SK-N-DZ (cell line): ENCODE results near the gene DLG5.

Source experiments
- DNase-seq: peaks from one replicate; pipeline ENCODE4 v3.0.0-alpha.2; 2015; ENCODE audit warnings: low spot score

Gene DLG5

GRCh38 chr10:77843264-77843663 lies 83.3 kb downstream of the DLG5 start:
- no peak for DNase-seq

- peak; percentile 81 for DNase-seq
These were observed 83.8 kb downstream of the DLG5 start for GRCh38 chr10:77842652-77843212.

GRCh38 chr10:77841711-77842375 lies 84.7 kb downstream of the DLG5 start:
- no peak for DNase-seq

- no peak for DNase-seq
These were observed 85.9 kb downstream of the DLG5 start for GRCh38 chr10:77840636-77841035.

GRCh38 chr10:77837925-77838595 lies 88.5 kb downstream of the DLG5 start:
- no peak for DNase-seq

DNA sequence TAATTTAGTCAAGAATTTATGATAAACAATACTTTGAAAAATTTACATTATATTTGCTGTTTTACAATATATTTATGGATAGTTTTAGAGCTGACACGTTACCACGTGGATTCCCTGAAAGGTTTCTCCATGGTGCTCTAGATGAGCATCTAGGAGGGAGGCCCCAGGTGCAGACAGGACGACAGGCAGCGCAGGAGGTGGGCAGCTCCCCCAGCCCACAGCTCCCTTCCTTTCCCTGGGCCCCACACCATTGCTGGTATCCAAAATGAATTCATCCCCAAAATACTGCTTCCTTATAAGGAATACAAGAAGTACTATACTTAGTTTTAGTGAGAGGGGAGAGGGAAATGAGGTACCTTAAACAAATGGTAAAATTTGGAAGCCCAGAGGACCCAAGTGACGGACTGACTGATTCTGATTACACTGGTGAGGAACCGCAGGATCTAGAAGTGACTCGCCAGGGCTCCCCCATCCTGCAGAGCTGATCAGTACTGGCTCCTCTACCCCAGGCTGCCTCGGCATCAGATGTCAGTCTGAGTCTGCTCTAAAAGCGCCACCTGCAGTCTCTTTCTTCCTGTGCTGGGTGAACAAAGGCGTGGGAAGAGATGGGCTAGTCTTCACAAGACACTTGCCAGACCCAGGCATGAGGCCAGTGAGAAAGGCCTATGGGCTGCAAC lies 89.2 kb downstream of the DLG5 start:
- peak; percentile 86 for DNase-seq

DNA sequence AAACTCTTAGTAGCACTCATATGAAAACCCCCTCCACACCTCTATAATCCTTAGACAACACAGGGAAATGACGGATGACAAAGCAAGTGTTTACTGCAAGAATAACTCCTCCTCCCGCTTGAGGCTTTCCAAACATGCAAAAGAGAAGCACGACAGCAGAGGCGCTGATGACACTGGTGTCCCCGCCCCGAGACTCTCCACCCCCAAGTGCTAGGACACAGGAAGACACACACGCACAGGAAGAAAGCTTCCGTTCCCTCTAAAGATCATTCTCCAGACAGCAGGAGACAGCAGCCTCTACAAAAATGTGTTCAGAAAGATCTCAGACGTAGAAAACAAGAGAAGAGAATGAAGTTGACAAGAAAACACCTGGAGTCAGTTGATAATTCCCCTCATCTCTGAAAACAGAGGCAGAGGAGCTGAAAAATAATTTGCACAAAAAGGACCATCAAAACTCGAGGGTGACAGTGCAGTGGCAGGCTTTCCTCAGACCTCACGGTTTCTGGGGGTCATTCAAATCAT lies 90.2 kb downstream of the DLG5 start:
- DNase-seq: no peak

- DNase-seq: no peak
These were observed 90.9 kb downstream of the DLG5 start for GRCh38 chr10:77835669-77836086.

DNA sequence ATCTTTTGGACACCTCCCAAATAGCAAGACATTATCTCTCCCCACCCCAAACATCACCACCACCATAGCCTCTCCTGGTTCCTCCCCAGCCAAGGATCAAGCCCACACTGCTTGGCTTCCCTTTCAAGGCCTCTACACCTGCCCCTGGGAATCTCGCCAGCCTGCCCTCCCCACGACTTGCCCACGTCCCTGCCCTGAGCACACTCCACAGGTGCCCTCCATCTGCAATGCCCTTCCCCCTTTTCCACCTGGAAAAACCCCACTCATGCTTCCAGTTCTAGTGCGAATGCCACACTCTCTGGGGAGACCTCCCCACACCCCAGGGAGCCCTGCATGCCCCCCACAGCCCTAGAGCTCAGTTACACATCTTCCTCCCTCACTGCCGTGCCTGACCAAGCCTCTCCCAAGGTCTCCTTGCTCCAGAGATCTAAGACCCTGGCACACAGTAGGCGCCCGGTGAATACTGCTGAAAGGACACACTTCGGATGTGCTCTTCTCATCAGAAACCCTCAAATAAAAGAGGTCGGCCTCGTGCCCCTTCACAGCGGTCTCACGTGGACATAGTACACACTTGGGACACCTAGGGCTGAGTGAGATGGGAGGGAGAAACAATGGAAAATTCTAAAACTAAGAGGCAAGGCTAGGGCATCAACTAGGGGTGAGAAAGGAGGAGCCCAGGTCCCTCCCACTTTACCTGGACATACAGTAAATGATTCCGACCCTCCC lies 91.4 kb downstream of the DLG5 start:
- DNase-seq: no peak

DNA sequence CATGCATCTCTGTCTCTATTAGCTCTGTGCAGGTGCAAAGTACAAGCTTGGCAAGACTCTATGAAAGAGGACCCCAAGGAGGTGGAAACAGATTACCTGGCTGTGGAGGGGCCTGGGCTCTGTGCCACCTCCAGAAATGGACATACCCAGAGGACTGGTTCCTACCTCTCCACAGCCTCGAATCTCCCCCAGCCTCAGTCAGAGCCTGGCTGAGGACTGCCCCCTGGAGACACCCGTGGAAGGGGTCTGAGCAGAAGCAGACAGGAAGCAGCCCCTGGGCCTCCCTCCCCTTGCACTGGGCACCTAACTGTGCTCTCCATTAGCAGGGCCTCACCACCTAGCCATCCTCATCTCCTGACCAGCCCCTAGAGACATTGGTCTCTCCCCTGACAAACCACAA lies 92.0 kb downstream of the DLG5 start:
- no peak for DNase-seq

GRCh38 chr10:77833792-77834191 lies 92.8 kb downstream of the DLG5 start:
- DNase-seq: no peak

DNA sequence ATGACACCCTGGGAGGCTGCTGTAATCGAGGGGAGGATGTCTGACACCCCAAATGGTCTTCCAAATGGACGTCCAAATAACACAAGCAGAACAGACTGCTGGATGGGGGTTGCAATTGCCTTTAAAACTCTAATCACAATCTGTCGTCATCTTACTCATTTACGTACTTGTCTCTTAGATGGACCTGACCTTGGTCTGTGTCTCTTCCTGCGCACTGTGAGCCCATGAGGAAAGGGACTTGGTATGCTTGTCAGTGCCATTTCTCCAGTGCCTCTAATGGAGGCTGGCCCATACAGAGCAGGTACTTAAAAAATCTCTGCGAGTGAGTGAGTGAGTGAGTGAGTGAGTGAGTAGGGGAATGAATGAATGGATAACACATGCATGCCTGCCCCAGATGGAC lies 93.3 kb downstream of the DLG5 start:
- DNase-seq: no peak

- DNase-seq: no peak
These were observed 94.3 kb downstream of the DLG5 start for GRCh38 chr10:77832238-77832637.

- DNase-seq: no peak
These were observed 97.2 kb downstream of the DLG5 start for GRCh38 chr10:77829356-77829755.

DNA sequence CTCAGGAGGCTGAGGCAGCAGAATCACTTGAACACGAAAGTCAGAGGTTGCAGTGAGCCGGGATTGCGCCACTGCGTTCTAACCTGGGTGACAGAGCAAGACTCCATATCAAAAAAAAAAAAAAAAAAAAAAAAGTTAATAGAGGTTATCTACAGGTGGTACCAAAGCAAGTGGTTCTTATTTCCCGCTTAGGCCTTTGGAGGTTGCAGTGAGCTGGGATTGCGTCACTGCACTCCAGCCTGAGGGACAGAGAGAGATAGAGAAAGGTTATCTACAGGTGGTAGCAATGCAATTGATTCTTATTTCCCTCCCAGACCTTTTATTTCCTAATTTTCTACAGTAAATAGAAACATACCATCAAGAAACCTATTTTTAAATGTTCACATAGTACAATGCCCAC lies 98.2 kb downstream of the DLG5 start:
- DNase-seq: no peak

GRCh38 chr10:77827366-77827765 lies 99.2 kb downstream of the DLG5 start:
- DNase-seq: no peak

DNA sequence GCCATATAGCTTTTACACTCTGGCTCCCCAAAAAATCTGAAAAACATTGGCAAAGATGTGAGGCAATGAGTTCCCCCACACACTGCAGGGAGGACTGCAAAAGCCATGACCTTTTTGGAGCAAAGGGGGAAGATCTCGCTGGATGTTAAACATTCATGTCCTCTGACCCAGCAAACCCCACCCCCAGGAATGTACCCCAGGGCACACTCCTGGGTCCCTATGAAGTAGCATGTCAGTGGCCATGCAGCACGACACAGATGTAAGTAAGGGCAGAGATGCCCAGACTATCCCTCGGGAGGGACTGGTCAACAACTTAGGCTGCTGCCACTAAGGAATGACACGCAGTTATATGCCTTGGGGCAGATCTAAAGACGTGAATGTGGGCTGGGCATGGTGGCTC lies 100.6 kb downstream of the DLG5 start:
- DNase-seq: no peak

DNA sequence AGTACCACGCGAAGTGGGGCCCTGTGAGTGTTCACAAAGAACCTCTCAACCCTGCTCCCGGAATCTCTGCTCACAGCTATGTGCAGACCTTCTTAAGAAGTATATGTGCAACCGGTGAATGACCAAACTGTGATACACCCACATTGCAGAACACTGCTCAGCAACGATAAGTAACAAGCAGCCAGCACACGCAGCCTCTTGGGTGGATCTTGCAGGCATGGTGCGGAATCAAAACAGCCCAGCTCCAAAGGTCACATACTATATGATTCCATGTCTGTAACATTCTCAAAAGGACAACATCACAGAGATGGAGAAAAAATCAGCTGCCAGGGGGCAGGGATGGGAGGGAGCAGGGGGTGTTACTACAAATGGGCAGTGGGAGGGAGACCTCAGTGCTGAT lies 101.6 kb downstream of the DLG5 start:
- DNase-seq: no peak

GRCh38 chr10:77823811-77824542 lies 102.6 kb downstream of the DLG5 start:
- DNase-seq: no peak

GRCh38 chr10:77821551-77821950 lies 105.0 kb downstream of the DLG5 start:
- DNase-seq: no peak

GRCh38 chr10:77821036-77821435 lies 105.5 kb downstream of the DLG5 start:
- DNase-seq: no peak
